ENCODE results near the gene SIGMAR1. TPM values are rescaled to one million over a fixed set of nuclear protein-coding genes. Genes with fewer than 3 reads are reported as not detected.

SIGMAR1 gene
- total and polyA plus RNA-seq, 2 of the 4 experiments (the other 2 are of a cell fraction): 44.6 to 88.9 TPM

- WGBS, 2 experiments (ENCODE audit: extremely low coverage in 2 of 2, insufficient read length in 1 of 2): 100% methylated on average over 1 of the region's 2 CpGs; no CpG with 5 or more reads in 1 of the 2 experiments
- no peak for TF ChIP-seq CHD1 (IDR thresholded peaks at IDR 0.05; ENCODE audit: low read depth, low read length)
- no peak for TF ChIP-seq POLR2A (IDR thresholded peaks at IDR 0.05; ENCODE audit: low read depth, low read length)
- no peak for TF ChIP-seq SMC3 (IDR thresholded peaks at IDR 0.05; ENCODE audit: low read depth, low read length)
- peak; percentile 1; the same call in 1 of the 2 replicates for TF ChIP-seq CEBPB (IDR thresholded peaks at IDR 0.05; ENCODE audit: low read depth, low read length)
- TF ChIP-seq RAD21 (IDR thresholded peaks at IDR 0.05; ENCODE audit: low read length): no peak
- TF ChIP-seq MAFK (IDR thresholded peaks at IDR 0.05; ENCODE audit: low read depth, low read length): no peak
- TF ChIP-seq MXI1 (IDR thresholded peaks at IDR 0.05; ENCODE audit: borderline replicate concordance, low read depth, low read length): no peak
- H3K9ac ChIP-seq (ENCODE audit: low read depth, low read length): no peak overlapping the region
Observed at GRCh38 chr9:34675869-34676268, 38.3 kb upstream of the SIGMAR1 start.

More at GRCh38 chr9:34675869-34676268, 38.3 kb upstream of the SIGMAR1 start:
- no peak overlapping the region for H3K23ac ChIP-seq (ENCODE audit: low read depth, low read length)
- H3K18ac ChIP-seq (ENCODE audit: low read depth, low read length): no peak overlapping the region
- H3K27ac ChIP-seq (ENCODE audit: insufficient read depth, low read length): no peak overlapping the region
- H4K20me1 ChIP-seq (ENCODE audit: insufficient read depth, low read length): no peaks in the 10 kb centered on the region
- H2BK20ac ChIP-seq (ENCODE audit: low read depth, low read length): no peak overlapping the region
- no peak overlapping the region for H2AK5ac ChIP-seq (ENCODE audit: low read depth, low read length)
- H3K56ac ChIP-seq (ENCODE audit: extremely low read depth, insufficient read depth, low read length): no peak overlapping the region
- H2AFZ ChIP-seq (replicated peaks; ENCODE audit: low read length, poor library complexity): no peak overlapping the region
- no peak; the same call in 1 of the 2 replicates for ATAC-seq (ENCODE audit: low read depth)
- BruUV-seq (replicated peaks): no TSS peak
- H4K8ac ChIP-seq (ENCODE audit: low read depth in 2 of 2, low read length in 2 of 2): no peak overlapping the region
- no peaks in the 10 kb centered on the region for H3K9me3 ChIP-seq (ENCODE audit: control insufficient read depth, insufficient read depth, low read length)
- no peak overlapping the region for H2BK5ac ChIP-seq (ENCODE audit: low read depth, low read length, poor library complexity, severe bottlenecking)
- no peak overlapping the region for H3K4me3 ChIP-seq (ENCODE audit: insufficient read depth, low read depth, low read length)
- H4K5ac ChIP-seq (ENCODE audit: low read depth, low read length): no peak overlapping the region
- no peaks in the 10 kb centered on the region for H3K4me1 ChIP-seq (ENCODE audit: control insufficient read depth, insufficient read depth, low read length)
- H2BK15ac ChIP-seq (ENCODE audit: low read depth, low read length): no peak overlapping the region
- H3K79me1 ChIP-seq (ENCODE audit: low read depth in 1 of 2, low read length in 2 of 2): peaks cover 15 to 17% of the 10 kb centered on the region in 2 experiments
- no peak overlapping the region for H2BK120ac ChIP-seq (ENCODE audit: low read depth, low read length)
- dilution Hi-C loops (cut with HindIII; ENCODE audit: low sequenced_read_pairs, unreplicated experiment) (no loop called here), in situ Hi-C loops (cut with MboI; ENCODE audit: low sequenced_read_pairs) (no loop called here), intact Hi-C loops (cut with micrococcal nuclease) (loop anchor here (1.0 kb wide), 1 partner anchor 26 kb away; no protein-coding TSS in a partner anchor)
- peaks cover 2% of the 10 kb centered on the region for H3K36me3 ChIP-seq (ENCODE audit: control insufficient read depth, insufficient read depth, low read length)
- ChIA-PET POLR2A (ENCODE audit: unreplicated experiment) (no interaction called here), CTCF (interaction anchor here (3.3 kb wide), 1 partner anchor 27 kb away, joined by 16 read pairs; no protein-coding TSS in a partner anchor)
- no peak for DNase-seq
- H3K4ac ChIP-seq (ENCODE audit: low read depth, low read length): no peak overlapping the region
- no peak overlapping the region for H3K14ac ChIP-seq (replicated peaks; ENCODE audit: low read depth, low read length)
- H3K4me2 ChIP-seq (ENCODE audit: low read depth, low read length): no peak overlapping the region
- no peak overlapping the region for H2AK9ac ChIP-seq (replicated peaks; ENCODE audit: low read depth, low read length, poor library complexity)
- H3K9me1 ChIP-seq (ENCODE audit: insufficient read depth, low read length): no peaks in the 10 kb centered on the region
- no peak overlapping the region for H4K91ac ChIP-seq (ENCODE audit: insufficient read depth, low read depth, low read length)
- no peaks in the 10 kb centered on the region for H3K27me3 ChIP-seq (ENCODE audit: control insufficient read depth, insufficient read depth, low read length)

All from IMR-90 (cell line).